Activated naive CD4-positive, alpha-beta T cell treated with anti-CD3 and anti-CD28 coated beads, Interleukin-2, amount 50 U/mL, for 24 hours (primary cell): ENCODE measurements around the gene IL21R.

Experiments
- H3K27ac Mint-ChIP-seq: one replicate; pipeline ENCODE4 v1.8.0; 2021; ENCODE audit warnings: mild to moderate bottlenecking, mixed read lengths
- H3K27me3 Mint-ChIP-seq: one replicate; pipeline ENCODE4 v1.8.0; 2021; ENCODE audit warnings: mixed read lengths
- H3K36me3 Mint-ChIP-seq: one replicate; pipeline ENCODE4 v1.8.0; 2021; ENCODE audit warnings: mixed read lengths
- H3K4me1 Mint-ChIP-seq: one replicate; pipeline ENCODE4 v1.8.0; 2021; ENCODE audit warnings: mixed read lengths
- H3K4me3 Mint-ChIP-seq: one replicate; pipeline ENCODE4 v1.8.0; 2021; ENCODE audit warnings: mild to moderate bottlenecking, mixed read lengths
- H3K9me3 Mint-ChIP-seq: one replicate; pipeline ENCODE4 v1.8.0; 2021; ENCODE audit warnings: mixed read lengths

Gene IL21R

DNA sequence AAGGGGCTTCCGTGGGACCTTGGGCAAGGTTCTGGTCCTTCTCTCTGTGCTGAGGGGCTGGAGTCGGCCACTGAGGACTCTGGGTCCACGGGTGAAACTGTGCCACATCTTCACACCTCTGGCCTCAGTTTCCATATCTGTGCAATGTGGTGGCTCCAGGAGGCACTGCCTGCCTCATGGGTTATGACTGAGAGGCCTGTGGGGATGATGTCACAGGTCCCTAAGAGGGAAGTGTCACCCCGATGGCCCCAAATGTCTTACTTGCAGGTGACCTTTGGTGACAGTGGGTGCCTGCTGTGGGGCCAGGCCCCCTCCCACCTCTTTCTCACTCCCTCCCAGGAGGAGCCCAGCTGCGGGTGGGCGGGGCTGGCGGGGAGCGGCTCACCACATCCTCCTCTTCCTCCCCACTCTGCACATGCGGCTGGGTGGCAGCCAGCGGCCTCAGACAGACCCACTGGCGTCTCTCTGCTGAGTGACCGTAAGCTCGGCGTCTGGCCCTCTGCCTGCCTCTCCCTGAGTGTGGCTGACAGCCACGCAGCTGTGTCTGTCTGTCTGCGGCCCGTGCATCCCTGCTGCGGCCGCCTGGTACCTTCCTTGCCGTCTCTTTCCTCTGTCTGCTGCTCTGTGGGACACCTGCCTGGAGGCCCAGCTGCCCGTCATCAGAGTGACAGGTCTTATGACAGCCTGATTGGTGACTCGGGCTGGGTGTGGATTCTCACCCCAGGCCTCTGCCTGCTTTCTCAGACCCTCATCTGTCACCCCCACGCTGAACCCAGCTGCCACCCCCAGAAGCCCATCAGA, at the start of gene IL21R:
Gene IL21R (plus strand): TSS at position 407 of the 801 bp plus-strand sequence. CDS start 27,898 bp downstream, outside the sequence.
- Mint-ChIP-seq H3K9me3 (no peaks in the 10 kb centered on the region), H3K27ac (peak within 1 kb of the TSS; percentile 99), H3K36me3 (peaks cover 28% of the 10 kb centered on the region), H3K4me1 (peaks cover 54% of the 10 kb centered on the region), H3K27me3 (no peaks in the 10 kb centered on the region), H3K4me3 (peak within 1 kb of the TSS; percentile 99)

DNA sequence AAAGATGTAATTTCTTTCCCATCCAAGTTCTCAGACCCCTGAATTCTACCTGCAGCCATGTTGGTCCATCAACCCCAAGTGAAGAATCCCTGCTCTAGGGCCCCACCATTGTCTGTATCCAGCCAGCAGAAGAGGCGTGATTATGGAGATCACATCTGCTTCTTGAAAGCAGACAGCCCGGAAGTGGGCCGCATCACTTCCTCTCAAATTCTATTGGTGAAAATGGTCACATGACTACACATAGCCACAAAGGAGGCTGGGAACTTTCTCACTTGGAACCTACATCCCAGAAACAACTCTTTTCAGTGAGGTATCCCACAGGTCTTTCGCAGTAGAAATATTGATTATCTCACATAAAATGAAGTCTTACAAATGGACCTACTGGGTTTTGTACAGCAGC, 48.1 kb upstream of the IL21R start:
- no peaks in the 10 kb centered on the region for H3K9me3 Mint-ChIP-seq
- H3K27ac Mint-ChIP-seq = peak overlapping the region; percentile 95
- peaks cover 34% of the 10 kb centered on the region for H3K36me3 Mint-ChIP-seq
- H3K27me3 Mint-ChIP-seq = no peaks in the 10 kb centered on the region
- peaks cover 26% of the 10 kb centered on the region for H3K4me1 Mint-ChIP-seq
- H3K4me3 Mint-ChIP-seq = no peak overlapping the region

DNA sequence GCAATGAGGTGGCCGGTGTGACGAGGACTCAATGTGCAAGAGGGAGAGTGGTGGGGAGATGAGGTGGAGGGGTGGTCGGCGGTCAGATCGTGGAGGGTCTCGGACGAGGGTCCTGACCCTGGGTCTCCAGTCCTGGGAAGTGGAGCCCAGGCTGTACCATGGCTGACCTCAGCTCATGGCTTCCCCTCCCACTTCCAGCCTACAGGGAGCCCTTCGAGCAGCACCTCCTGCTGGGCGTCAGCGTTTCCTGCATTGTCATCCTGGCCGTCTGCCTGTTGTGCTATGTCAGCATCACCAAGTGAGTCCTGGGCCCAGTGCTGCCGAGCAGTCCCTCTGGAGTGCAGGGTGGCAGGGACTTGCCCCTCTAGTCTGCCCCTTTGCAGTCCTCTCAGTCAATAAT, 46.4 kb upstream of the IL21R start:
- no peaks in the 10 kb centered on the region for H3K27me3 Mint-ChIP-seq
- peaks cover 28% of the 10 kb centered on the region for H3K36me3 Mint-ChIP-seq
- no peak overlapping the region for H3K4me3 Mint-ChIP-seq
- H3K4me1 Mint-ChIP-seq = peaks cover 22% of the 10 kb centered on the region
- H3K9me3 Mint-ChIP-seq = no peaks in the 10 kb centered on the region
- H3K27ac Mint-ChIP-seq = peak overlapping the region; percentile 87

DNA sequence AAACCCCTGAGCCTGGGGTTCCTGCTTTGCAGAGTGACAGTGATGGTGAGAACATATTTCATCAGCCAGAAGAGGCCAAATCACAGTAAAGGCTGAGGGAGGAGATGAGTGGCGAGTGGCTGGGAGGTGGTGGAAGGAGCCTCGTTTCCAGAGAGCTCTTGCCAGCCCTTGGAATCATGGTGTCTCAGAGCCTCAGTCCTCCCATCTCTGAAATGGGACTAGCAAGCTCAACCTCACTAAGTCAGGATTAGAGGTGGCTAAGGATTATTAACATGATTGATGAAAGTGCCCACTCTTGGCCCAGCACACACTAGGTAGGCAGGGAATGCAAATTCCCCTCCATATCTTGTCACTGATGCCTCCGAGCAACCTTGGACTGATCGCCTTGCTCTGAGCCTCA, 45.2 kb upstream of the IL21R start:
- Mint-ChIP-seq H3K4me1 (peaks cover 24% of the 10 kb centered on the region), H3K36me3 (peaks cover 28% of the 10 kb centered on the region), H3K9me3 (no peaks in the 10 kb centered on the region), H3K4me3 (no peak overlapping the region), H3K27ac (peak overlapping the region; percentile 30), H3K27me3 (no peaks in the 10 kb centered on the region)

DNA sequence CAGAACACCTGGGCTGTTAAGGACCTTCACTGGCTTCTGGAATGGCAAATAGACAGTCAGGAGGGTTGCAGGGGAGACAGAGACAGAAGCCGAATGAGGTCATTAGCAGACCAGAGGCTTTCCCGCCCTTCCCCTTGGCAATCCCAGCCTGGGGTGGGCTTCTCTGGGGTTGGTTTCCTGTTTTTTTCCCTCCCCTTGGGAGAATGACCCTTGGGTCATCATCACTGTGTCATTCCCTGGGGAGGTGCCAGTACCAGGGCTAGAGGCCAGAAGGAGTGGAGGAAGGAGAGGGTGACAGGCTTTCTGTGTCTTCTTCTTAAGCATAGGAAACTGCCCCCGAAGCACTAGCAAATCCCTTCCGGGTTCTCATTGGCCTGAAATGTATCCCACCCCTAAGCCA, 42.9 kb upstream of the IL21R start:
- Mint-ChIP-seq H3K9me3 (no peaks in the 10 kb centered on the region), H3K4me1 (peaks cover 33% of the 10 kb centered on the region), H3K4me3 (no peak overlapping the region), H3K27me3 (no peaks in the 10 kb centered on the region), H3K36me3 (peaks cover 30% of the 10 kb centered on the region), H3K27ac (peak overlapping the region; percentile 36)

DNA sequence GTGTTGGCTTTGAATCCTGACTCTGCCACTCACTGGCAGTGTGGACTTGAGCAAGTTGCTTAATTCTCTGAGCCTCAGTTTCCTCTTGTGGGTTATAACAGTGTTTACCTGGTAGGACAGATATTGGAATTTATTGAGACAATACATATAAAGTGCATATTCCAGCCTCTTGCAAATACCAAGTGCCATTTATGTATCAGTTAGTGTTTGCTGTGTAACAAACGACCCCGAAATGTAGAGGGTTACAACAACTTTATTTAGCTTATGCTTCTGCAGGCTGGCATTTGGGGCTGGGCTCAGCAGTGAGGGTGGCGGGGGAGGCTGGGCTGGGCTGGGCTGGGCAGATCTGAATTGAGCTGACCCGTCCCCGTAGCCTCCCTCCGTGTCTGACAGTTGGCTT, 42.4 kb upstream of the IL21R start:
- no peak overlapping the region for H3K4me3 Mint-ChIP-seq

DNA sequence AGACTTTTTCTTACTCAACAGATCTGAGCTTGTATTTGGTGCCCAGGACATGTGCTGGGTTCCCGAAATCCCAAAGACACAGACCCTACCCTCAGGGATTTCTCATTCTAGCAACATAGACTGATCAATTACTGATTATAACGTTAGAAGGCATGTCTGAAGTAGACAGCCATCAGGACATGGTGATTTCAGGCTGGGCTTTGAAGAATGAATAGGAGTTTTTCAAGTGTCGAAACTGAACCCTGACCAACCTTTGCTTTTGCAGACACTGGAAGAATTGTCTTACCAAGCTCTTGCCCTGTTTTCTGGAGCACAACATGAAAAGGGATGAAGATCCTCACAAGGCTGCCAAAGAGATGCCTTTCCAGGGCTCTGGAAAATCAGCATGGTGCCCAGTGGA, 40.0 kb upstream of the IL21R start:
- H3K4me3 Mint-ChIP-seq = no peak overlapping the region
- peaks cover 28% of the 10 kb centered on the region for H3K36me3 Mint-ChIP-seq
- H3K27me3 Mint-ChIP-seq = no peaks in the 10 kb centered on the region
- peaks cover 49% of the 10 kb centered on the region for H3K4me1 Mint-ChIP-seq
- no peaks in the 10 kb centered on the region for H3K9me3 Mint-ChIP-seq
- peak overlapping the region; percentile 95 for H3K27ac Mint-ChIP-seq

More for the DNA sequence above, 42.4 kb upstream of the IL21R start:
- Mint-ChIP-seq H3K36me3 (peaks cover 29% of the 10 kb centered on the region), H3K4me1 (peaks cover 34% of the 10 kb centered on the region), H3K27ac (peak overlapping the region; percentile 76), H3K9me3 (no peaks in the 10 kb centered on the region), H3K27me3 (no peaks in the 10 kb centered on the region)

DNA sequence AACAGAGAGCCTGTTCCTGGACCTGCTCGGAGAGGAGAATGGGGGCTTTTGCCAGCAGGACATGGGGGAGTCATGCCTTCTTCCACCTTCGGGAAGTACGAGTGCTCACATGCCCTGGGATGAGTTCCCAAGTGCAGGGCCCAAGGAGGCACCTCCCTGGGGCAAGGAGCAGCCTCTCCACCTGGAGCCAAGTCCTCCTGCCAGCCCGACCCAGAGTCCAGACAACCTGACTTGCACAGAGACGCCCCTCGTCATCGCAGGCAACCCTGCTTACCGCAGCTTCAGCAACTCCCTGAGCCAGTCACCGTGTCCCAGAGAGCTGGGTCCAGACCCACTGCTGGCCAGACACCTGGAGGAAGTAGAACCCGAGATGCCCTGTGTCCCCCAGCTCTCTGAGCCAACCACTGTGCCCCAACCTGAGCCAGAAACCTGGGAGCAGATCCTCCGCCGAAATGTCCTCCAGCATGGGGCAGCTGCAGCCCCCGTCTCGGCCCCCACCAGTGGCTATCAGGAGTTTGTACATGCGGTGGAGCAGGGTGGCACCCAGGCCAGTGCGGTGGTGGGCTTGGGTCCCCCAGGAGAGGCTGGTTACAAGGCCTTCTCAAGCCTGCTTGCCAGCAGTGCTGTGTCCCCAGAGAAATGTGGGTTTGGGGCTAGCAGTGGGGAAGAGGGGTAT, 39.3 kb upstream of the IL21R start:
- H3K27me3 Mint-ChIP-seq = no peaks in the 10 kb centered on the region
- no peak overlapping the region for H3K4me3 Mint-ChIP-seq
- H3K36me3 Mint-ChIP-seq = peaks cover 25% of the 10 kb centered on the region

DNA sequence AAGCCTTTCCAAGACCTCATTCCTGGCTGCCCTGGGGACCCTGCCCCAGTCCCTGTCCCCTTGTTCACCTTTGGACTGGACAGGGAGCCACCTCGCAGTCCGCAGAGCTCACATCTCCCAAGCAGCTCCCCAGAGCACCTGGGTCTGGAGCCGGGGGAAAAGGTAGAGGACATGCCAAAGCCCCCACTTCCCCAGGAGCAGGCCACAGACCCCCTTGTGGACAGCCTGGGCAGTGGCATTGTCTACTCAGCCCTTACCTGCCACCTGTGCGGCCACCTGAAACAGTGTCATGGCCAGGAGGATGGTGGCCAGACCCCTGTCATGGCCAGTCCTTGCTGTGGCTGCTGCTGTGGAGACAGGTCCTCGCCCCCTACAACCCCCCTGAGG, 38.7 kb upstream of the IL21R start:
- Mint-ChIP-seq H3K4me1 (peaks cover 56% of the 10 kb centered on the region), H3K27me3 (no peaks in the 10 kb centered on the region), H3K36me3 (peaks cover 24% of the 10 kb centered on the region), H3K27ac (peak overlapping the region; percentile 68), H3K4me3 (no peak overlapping the region), H3K9me3 (no peaks in the 10 kb centered on the region)

More for the DNA sequence above, 39.3 kb upstream of the IL21R start:
- Mint-ChIP-seq H3K27ac (peak overlapping the region; percentile 95), H3K4me1 (peaks cover 54% of the 10 kb centered on the region), H3K9me3 (no peaks in the 10 kb centered on the region)

DNA sequence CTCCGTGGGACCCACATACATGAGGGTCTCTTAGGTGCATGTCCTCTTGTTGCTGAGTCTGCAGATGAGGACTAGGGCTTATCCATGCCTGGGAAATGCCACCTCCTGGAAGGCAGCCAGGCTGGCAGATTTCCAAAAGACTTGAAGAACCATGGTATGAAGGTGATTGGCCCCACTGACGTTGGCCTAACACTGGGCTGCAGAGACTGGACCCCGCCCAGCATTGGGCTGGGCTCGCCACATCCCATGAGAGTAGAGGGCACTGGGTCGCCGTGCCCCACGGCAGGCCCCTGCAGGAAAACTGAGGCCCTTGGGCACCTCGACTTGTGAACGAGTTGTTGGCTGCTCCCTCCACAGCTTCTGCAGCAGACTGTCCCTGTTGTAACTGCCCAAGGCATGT, 38.2 kb upstream of the IL21R start:
- Mint-ChIP-seq H3K9me3 (no peaks in the 10 kb centered on the region), H3K27me3 (no peaks in the 10 kb centered on the region), H3K27ac (peak overlapping the region; percentile 73), H3K4me3 (no peak overlapping the region), H3K36me3 (peaks cover 24% of the 10 kb centered on the region), H3K4me1 (peaks cover 61% of the 10 kb centered on the region)

DNA sequence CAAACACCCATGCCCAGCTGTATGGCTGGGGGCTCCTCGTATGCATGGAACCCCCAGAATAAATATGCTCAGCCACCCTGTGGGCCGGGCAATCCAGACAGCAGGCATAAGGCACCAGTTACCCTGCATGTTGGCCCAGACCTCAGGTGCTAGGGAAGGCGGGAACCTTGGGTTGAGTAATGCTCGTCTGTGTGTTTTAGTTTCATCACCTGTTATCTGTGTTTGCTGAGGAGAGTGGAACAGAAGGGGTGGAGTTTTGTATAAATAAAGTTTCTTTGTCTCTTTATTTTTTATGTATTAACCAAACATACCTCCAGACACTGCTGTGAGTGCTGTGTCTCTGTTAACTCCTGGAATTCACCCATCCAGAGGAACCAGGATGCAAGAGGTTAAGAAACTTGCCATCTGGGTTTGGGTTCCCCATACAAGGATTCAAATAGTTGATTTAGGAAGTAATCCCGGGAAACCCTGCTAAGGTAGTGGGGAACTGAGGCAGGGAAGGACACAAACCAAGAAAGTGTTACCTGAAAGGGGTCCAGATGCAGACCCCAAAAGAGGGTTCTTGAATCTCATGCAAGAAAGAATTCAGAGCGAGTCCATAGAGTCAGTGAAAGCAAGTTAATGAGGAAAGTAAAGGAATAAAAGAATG, 37.4 kb upstream of the IL21R start:
- Mint-ChIP-seq H3K4me3 (peak overlapping the region; percentile 75), H3K27ac (peak overlapping the region; percentile 73), H3K36me3 (peaks cover 18% of the 10 kb centered on the region), H3K27me3 (no peaks in the 10 kb centered on the region), H3K4me1 (peaks cover 69% of the 10 kb centered on the region), H3K9me3 (no peaks in the 10 kb centered on the region)

DNA sequence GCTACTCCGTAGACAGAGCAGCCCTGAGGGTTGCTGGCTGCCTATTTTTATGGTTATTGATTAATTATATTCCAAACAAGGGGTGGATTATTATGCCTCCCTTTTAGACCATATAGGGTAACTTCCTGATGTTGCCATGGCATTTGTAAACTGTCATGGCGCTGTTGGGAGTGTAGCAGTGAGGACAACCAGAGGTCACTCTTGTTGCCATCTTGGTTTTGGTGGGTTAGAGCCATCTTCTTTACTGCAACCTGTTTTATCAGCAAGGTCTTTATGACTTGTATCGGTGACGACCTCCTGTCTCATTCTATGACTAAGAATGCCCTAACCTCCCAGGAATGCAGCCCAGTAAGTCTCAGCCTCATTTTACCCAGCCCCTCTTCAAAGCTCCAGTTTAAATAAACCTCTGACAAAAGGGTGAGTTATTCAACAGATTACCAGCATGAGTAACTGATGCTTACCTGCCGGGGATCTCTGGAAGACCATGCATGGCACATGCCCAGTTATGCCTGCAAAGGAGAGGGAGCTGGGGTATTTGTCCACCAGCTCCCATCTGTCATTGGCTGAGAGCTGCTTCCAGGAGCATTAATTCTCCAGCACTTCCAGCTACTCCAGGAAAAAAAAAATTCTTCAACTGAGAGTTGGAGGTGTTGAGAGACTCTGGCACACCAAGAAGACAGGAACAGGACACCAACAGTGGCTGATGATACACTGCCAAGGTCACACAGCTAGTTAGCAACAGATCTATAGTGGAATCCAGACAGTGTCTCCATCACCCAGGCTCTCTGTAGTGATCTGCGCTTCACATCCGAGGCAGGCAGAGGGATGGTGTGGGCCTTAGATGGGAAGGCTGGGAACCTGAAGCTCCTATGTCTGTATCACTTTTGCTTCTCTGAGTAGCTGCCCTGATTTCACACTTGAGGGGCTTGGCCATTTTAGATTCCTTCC, 36.6 kb upstream of the IL21R start:
- Mint-ChIP-seq H3K9me3 (no peaks in the 10 kb centered on the region), H3K27ac (peak overlapping the region; percentile 73), H3K27me3 (no peaks in the 10 kb centered on the region), H3K4me3 (peak overlapping the region; percentile 75), H3K36me3 (peaks cover 20% of the 10 kb centered on the region), H3K4me1 (peaks cover 77% of the 10 kb centered on the region)

DNA sequence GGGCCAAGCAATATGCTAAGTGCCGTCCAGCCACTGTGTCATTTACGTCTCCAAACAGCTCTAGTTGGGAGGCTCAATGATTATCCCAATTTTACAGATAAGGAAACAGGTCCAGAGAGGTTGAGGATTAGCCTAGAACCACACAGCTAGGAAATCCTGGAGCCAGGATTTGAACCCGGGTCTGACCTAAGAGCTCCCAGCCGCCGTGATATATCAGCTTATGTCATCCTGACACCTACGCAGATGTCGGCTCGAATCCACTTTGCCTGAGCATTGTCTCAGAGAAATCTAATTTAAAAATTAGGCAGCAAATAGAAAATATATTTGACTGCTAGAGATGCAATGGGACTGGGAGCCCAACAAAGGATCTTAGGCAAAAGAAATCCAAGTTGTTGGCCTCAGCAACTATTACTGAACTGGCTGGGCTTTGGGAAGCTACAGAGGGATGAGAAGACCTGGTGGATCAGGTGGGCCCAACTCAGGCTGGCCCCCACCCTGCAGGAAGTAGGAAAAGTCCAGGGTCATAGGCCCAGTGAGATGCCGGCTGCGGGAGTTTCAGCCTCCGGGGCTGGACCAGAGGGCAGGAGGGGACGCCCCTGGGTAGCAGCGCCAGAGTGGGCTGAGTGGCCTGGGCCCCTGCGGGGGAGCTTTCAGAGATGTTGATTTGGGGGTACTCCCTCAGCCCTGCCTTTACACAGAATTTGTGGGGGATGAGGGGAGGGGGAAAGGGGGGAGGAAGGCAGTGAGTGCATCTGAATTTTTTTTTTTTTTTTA, 35.1 kb upstream of the IL21R start:
- Mint-ChIP-seq H3K36me3 (peaks cover 19% of the 10 kb centered on the region), H3K27ac (peak overlapping the region; percentile 100), H3K27me3 (no peaks in the 10 kb centered on the region), H3K9me3 (no peaks in the 10 kb centered on the region), H3K4me3 (peak overlapping the region; percentile 80), H3K4me1 (peaks cover 81% of the 10 kb centered on the region)
